ENCODE data around the gene HEY2. TPM values are rescaled to one million over a fixed set of nuclear protein-coding genes. Genes with fewer than 3 reads are reported as not detected.
"Not testable (repeated sequence)": the region's sequence is repeated elsewhere in the genome, so short reads cannot be mapped to it uniquely, and the experiment has no call there.

The HEY2 gene
- total RNA-seq, 1 donor from 2014 or later, result 82.7 TPM

GRCh38 chr6:125769147-125769783 lies 19.8 kb downstream of the HEY2 start:
- peaks cover 20% of the 10 kb centered on the region for H3K4me1 Mint-ChIP-seq (ENCODE audit: unreplicated experiment)
- H3K27ac Mint-ChIP-seq (ENCODE audit: unreplicated experiment), result no peak overlapping the region
- DNase-seq (ENCODE audit: low spot score), result no peak
- H3K36me3 Mint-ChIP-seq (ENCODE audit: low read depth, unreplicated experiment), result no peaks in the 10 kb centered on the region
- H3K27me3 Mint-ChIP-seq (ENCODE audit: unreplicated experiment), result peaks cover 4% of the 10 kb centered on the region
- no peak overlapping the region for H3K4me3 Mint-ChIP-seq (ENCODE audit: unreplicated experiment)
- no peak for TF ChIP-seq CTCF (IDR thresholded peaks at IDR 0.05; ENCODE audit: unreplicated experiment)
- no peaks in the 10 kb centered on the region for H3K9me3 Mint-ChIP-seq (ENCODE audit: unreplicated experiment)

GRCh38 chr6:125773387-125774341 lies 24.2 kb downstream of the HEY2 start:
- H3K9me3 Mint-ChIP-seq (ENCODE audit: unreplicated experiment), result peaks cover 4% of the 10 kb centered on the region
- no peak overlapping the region for H3K4me3 Mint-ChIP-seq (ENCODE audit: unreplicated experiment)
- no peak overlapping the region for H3K27ac Mint-ChIP-seq (ENCODE audit: unreplicated experiment)
- TF ChIP-seq CTCF (IDR thresholded peaks at IDR 0.05; ENCODE audit: unreplicated experiment), result no peak
- peaks cover 5% of the 10 kb centered on the region for H3K27me3 Mint-ChIP-seq (ENCODE audit: unreplicated experiment)
- peaks cover 5% of the 10 kb centered on the region for H3K4me1 Mint-ChIP-seq (ENCODE audit: unreplicated experiment)
- DNase-seq (ENCODE audit: low spot score), result no peak
- H3K36me3 Mint-ChIP-seq (ENCODE audit: low read depth, unreplicated experiment), result peaks cover 5% of the 10 kb centered on the region

- not testable (repeated sequence) for DNase-seq (ENCODE audit: low spot score); H3K27me3 Mint-ChIP-seq (ENCODE audit: unreplicated experiment); H3K27ac Mint-ChIP-seq (ENCODE audit: unreplicated experiment); H3K36me3 Mint-ChIP-seq (ENCODE audit: low read depth, unreplicated experiment); H3K4me3 Mint-ChIP-seq (ENCODE audit: unreplicated experiment); H3K4me1 Mint-ChIP-seq (ENCODE audit: unreplicated experiment); H3K9me3 Mint-ChIP-seq (ENCODE audit: unreplicated experiment)
These were observed 26.8 kb downstream of the HEY2 start for GRCh38 chr6:125776107-125776826.

GRCh38 chr6:125779924-125780539 lies 30.6 kb downstream of the HEY2 start:
- Mint-ChIP-seq H3K27ac (ENCODE audit: unreplicated experiment) (no peak overlapping the region), H3K4me1 (ENCODE audit: unreplicated experiment) (no peaks in the 10 kb centered on the region), H3K36me3 (ENCODE audit: low read depth, unreplicated experiment) (peaks cover 5% of the 10 kb centered on the region), H3K27me3 (ENCODE audit: unreplicated experiment) (peaks cover 1% of the 10 kb centered on the region), H3K4me3 (ENCODE audit: unreplicated experiment) (no peak overlapping the region), H3K9me3 (ENCODE audit: unreplicated experiment) (peaks cover 4% of the 10 kb centered on the region)
- peak; percentile 81 for DNase-seq (ENCODE audit: low spot score)
- no peak for TF ChIP-seq CTCF (IDR thresholded peaks at IDR 0.05; ENCODE audit: unreplicated experiment)

Data from endothelial cell (in vitro differentiated cells).